ENCODE results near the gene ST3GAL5.
A peak's percentile ranks its signal among the peaks of the same experiment; 100 is the strongest.

The ST3GAL5 gene

GRCh38 chr2:85810371-85811179 is 78.2 kb downstream of the ST3GAL5 start:
- ChIA-PET POLR2A (interaction anchor here (1.0 kb wide), 1 partner anchor 65 kb away, joined by 3 read pairs; no protein-coding TSS in a partner anchor), CTCF (interaction anchor here (0.7 to 27.8 kb wide), 12 partner anchors 7 to 272 kb away, joined by 3 to 891 read pairs (median 56); partner anchors contain the start of gene ATOH8)
- DNase-seq (ENCODE audit: low read depth, low spot score): no peak
- no peak overlapping the region for H3K4me3 ChIP-seq (ENCODE audit: low read depth, low read length)
- TF ChIP-seq CTCF (IDR thresholded peaks at IDR 0.05; ENCODE audit: insufficient read depth, low read length, missing control alignments): no peak

GRCh38 chr2:85807756-85808155 is 81.0 kb downstream of the ST3GAL5 start:
- ChIA-PET CTCF (interaction anchor here (0.8 to 20.9 kb wide), 3 partner anchors 11 to 79 kb away, joined by 4 to 643 read pairs (median 6); partner anchors contain the start of gene ATOH8), POLR2A (no interaction called here)
- no peak overlapping the region for H3K4me3 ChIP-seq (ENCODE audit: low read depth, low read length)
- no peak for TF ChIP-seq CTCF (IDR thresholded peaks at IDR 0.05; ENCODE audit: insufficient read depth, low read length, missing control alignments)
- DNase-seq (ENCODE audit: low read depth, low spot score): no peak

GRCh38 chr2:85806358-85807118 is 82.3 kb downstream of the ST3GAL5 start:
- POLR2A ChIA-PET: no interaction called here
- CTCF ChIA-PET: interaction anchor here (0.8 to 20.9 kb wide), 10 partner anchors 6 to 272 kb away, joined by 3 to 643 read pairs (median 4); partner anchors contain the start of gene ATOH8
- no peak overlapping the region for H3K4me3 ChIP-seq (ENCODE audit: low read depth, low read length)
- no peak for DNase-seq (ENCODE audit: low read depth, low spot score)
- no peak for TF ChIP-seq CTCF (IDR thresholded peaks at IDR 0.05; ENCODE audit: insufficient read depth, low read length, missing control alignments)

GRCh38 chr2:85804583-85804982 is 84.2 kb downstream of the ST3GAL5 start:
- ChIA-PET POLR2A (no interaction called here), CTCF (interaction anchor here (0.8 to 20.9 kb wide), 13 partner anchors 8 to 172 kb away, joined by 3 to 643 read pairs (median 4); partner anchors contain the start of gene ATOH8)
- DNase-seq (ENCODE audit: low read depth, low spot score): no peak
- TF ChIP-seq CTCF (IDR thresholded peaks at IDR 0.05; ENCODE audit: insufficient read depth, low read length, missing control alignments): peak; percentile 24
- no peak overlapping the region for H3K4me3 ChIP-seq (ENCODE audit: low read depth, low read length)

- ChIA-PET CTCF (interaction anchor here (0.8 to 20.9 kb wide), 17 partner anchors 9 to 171 kb away, joined by 3 to 643 read pairs (median 4); partner anchors contain the start of gene ATOH8), POLR2A (no interaction called here)
- DNase-seq (ENCODE audit: low read depth, low spot score): no peak
- no peak for TF ChIP-seq CTCF (IDR thresholded peaks at IDR 0.05; ENCODE audit: insufficient read depth, low read length, missing control alignments)
- no peak overlapping the region for H3K4me3 ChIP-seq (ENCODE audit: low read depth, low read length)
Measured at GRCh38 chr2:85803704-85804425, 84.9 kb downstream of the ST3GAL5 start.

Measured in AG04449 (cell line).